Pancreas (tissue), 10 donors: ENCODE measurements around the gene PGM3. TPM values are rescaled to one million over a fixed set of nuclear protein-coding genes. Genes with fewer than 3 reads are reported as not detected.

ENCODE experiments used
- ATAC-seq, 4 donors: fragments of 200-7000 bp; cut with Tn5 transposase; one replicate each; pipeline versions ENCODE4 v1.8.0 to v1.9.1; 2020; ENCODE audit warnings: mild to moderate bottlenecking in 4 of 4, moderate library complexity in 4 of 4
- DNase-seq, 6 donors: peaks; one replicate each; pipeline ENCODE4 v3.0.0-alpha.2; 2020
- FAIRE-seq: peaks from 2 replicates; lab custom pipeline; 2012; peaks lifted over from hg19 to GRCh38; lab: Jason Lieb, UNC
- H3K27ac ChIP-seq, 4 donors: fragments of 200-600 bp; sonication (generic); 1 replicate in 3 of 4; 2 replicates in 1 of 4; pipeline versions ENCODE4 v1.5.0 to v1.8.0; 2020
- H3K27me3 ChIP-seq, 4 donors: fragments of 200-600 bp; one replicate each; pipeline ENCODE4 v1.8.0; 2021
- H3K36me3 ChIP-seq, 3 donors: fragments of 200-600 bp; sonication (generic) in 1 of 3; one replicate each; pipeline versions ENCODE4 v1.5.0 to v1.8.0; 2020 to 2021
- H3K4me1 ChIP-seq, 3 donors: fragments of 200-600 bp; one replicate each; pipeline ENCODE4 v1.8.0; 2021
- H3K4me3 ChIP-seq, 4 donors: fragments of 200-600 bp; sonication (generic) in 2 of 4; one replicate each; pipeline versions ENCODE4 v1.5.0 to v1.8.0; 2020 to 2021
- H3K9me3 ChIP-seq, 4 donors: fragments of 200-600 bp; one replicate each; pipeline ENCODE4 v1.8.0; 2021
- WGBS, 2 donors: extraction: QIAGEN DNeasy Blood & Tissue Kit; methylation state at CpG; one replicate each; pipeline ENCODE4 v1.1.7; 2013; 5-methylcytosine and 5-hydroxymethylcytosine counted together
- intact Hi-C, 3 donors: fragments of 100-400 bp; cut with DNase I; formaldehyde crosslinking; loops; one replicate each; pipeline versions ENCODE4 v1.11.1 to v1.14.2; 2022
- polyA plus RNA-seq, 2 donors: library from polyadenylated mRNA; stranded (reverse); fragments of 200-250 nt; gene quantifications; one replicate each; pipeline ENCODE4 v1.2.3, GENCODE V29; 2013
- total RNA-seq, 6 donors: library from RNA; stranded (reverse); fragmentation: NEBNext Ultra II Directional in 4 of 6; extraction: Animal tissue kit (Norgen Biotek cat#: 25700) in 4 of 6; gene quantifications; one replicate each; pipeline versions ENCODE4 v1.2.1 to v1.2.4, GENCODE V29; 2021 to 2023
- TF ChIP-seq, protein P1 (sequence below), 4 donors: fragments of 200-600 bp; sonication (generic) in 3 of 4; IDR thresholded peaks; one replicate each; pipeline versions ENCODE4 v1.5.0 to v1.8.0; 2021; ENCODE audit warnings: antibody characterized with exemption in 4 of 4
- donor health status: healthy with polysubstance abuse.
- donor health status: DM: no; HTN: no; CAD: no; lungs with moderate emphysema.
- donor health status: DM: no; HTN: no; CAD: no.
- donor health status: control.
- donor health status: control.
- donor health status: Bipolar disorder and iron deficiency.
- donor health status: DM: yes; HTN: yes; CAD: no.
- donor health status: DM: no; HTN: no; CAD: no.
- donor health status: DM: no; HTN: no; CAD: no.
- donor health status: DM: yes; HTN: yes; CAD: no.

The PGM3 gene
- total and polyA plus RNA-seq, 8 donors = 14.2 to 67.6 (median 49.7) TPM

DNA sequence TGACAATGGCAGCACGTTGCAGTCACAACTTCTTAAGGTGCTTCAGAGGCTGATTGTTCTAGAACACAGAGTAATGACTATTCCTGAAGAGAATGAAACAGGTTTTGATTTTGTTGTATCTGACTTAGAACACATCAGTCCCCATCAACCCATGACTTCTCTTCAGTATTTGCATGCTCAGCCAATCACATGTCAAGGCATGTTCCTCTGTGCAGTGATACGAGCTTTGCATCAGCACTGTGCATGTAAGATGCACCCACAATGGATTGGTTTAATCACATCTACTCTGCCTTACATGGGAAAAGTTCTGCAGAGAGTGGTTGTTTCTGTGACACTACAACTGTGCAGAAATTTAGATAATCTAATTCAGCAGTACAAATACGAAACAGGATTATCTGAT is 54.3 kb downstream of the PGM3 start:
- WGBS, 2 donors = 80 to 85% methylated on average over 3 of the region's 3 CpGs
- Histone ChIP-seq H3K4me3 (no peak overlapping the region), H3K9me3 (no peaks in the 10 kb centered on the region), H3K4me1 (no peaks in the 10 kb centered on the region), H3K36me3 (peaks cover 4 to 15% (median 5%) of the 10 kb centered on the region in 3 donors), H3K27me3 (no peaks in the 10 kb centered on the region), H3K27ac (no peak overlapping the region)
- FAIRE-seq (no peak), DNase-seq (no peak), ATAC-seq (no peak)
- intact Hi-C loops = no loop called here
- TF ChIP-seq, protein P1, sequence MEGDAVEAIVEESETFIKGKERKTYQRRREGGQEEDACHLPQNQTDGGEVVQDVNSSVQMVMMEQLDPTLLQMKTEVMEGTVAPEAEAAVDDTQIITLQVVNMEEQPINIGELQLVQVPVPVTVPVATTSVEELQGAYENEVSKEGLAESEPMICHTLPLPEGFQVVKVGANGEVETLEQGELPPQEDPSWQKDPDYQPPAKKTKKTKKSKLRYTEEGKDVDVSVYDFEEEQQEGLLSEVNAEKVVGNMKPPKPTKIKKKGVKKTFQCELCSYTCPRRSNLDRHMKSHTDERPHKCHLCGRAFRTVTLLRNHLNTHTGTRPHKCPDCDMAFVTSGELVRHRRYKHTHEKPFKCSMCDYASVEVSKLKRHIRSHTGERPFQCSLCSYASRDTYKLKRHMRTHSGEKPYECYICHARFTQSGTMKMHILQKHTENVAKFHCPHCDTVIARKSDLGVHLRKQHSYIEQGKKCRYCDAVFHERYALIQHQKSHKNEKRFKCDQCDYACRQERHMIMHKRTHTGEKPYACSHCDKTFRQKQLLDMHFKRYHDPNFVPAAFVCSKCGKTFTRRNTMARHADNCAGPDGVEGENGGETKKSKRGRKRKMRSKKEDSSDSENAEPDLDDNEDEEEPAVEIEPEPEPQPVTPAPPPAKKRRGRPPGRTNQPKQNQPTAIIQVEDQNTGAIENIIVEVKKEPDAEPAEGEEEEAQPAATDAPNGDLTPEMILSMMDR (IDR thresholded peaks at IDR 0.05) = no peak

GRCh38 chr6:83138118-83138722 is 54.8 kb downstream of the PGM3 start:
- ATAC-seq (no peak), FAIRE-seq (no peak), DNase-seq (no peak)
- H3K4me1 ChIP-seq = no peaks in the 10 kb centered on the region
- H3K36me3 ChIP-seq = peaks cover 4 to 15% (median 5%) of the 10 kb centered on the region in 3 donors
- TF ChIP-seq, protein P1 (IDR thresholded peaks at IDR 0.05) = no peak
- H3K9me3 ChIP-seq = no peaks in the 10 kb centered on the region
- 79 to 82% methylated on average over 5 of the region's 5 CpGs for WGBS, 2 donors
- H3K27me3 ChIP-seq = no peaks in the 10 kb centered on the region
- intact Hi-C loops = no loop called here
- H3K27ac ChIP-seq = no peak overlapping the region
- no peak overlapping the region for H3K4me3 ChIP-seq

GRCh38 chr6:83132121-83132520 is 60.9 kb downstream of the PGM3 start:
- Histone ChIP-seq H3K4me3 (no peak overlapping the region), H3K36me3 (peaks cover 0 to 55% (median 7%) of the 10 kb centered on the region in 3 donors), H3K27ac (no peak overlapping the region), H3K27me3 (no peaks in the 10 kb centered on the region), H3K4me1 (no peaks in the 10 kb centered on the region), H3K9me3 (no peaks in the 10 kb centered on the region)
- 85 to 92% methylated on average over 3 of the region's 3 CpGs for WGBS, 2 donors
- DNase-seq (no peak), FAIRE-seq (no peak), ATAC-seq (no peak)
- intact Hi-C loops = no loop called here
- TF ChIP-seq, protein P1 (IDR thresholded peaks at IDR 0.05) = no peak

DNA sequence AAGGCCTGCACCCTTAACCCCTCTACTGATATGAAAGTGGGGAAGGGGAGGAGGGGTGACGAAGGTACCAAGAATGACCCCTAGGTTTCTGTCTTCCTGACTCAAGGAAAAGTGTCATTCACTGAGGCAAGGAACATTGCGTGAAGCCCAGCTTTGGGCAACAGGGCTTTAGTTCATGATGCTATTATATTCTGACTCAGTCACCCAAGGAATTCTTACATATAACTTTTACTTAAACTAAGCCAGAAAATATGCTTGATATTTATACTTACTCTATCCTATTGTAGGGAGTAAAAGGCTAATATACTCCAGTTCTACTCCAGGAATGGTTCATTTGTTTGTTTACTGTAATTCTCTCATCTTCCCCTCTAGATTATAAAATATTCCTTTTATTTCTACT is 65.1 kb downstream of the PGM3 start:
- H3K27me3 ChIP-seq = no peaks in the 10 kb centered on the region
- DNase-seq = no peak
- FAIRE-seq = no peak
- H3K36me3 ChIP-seq = peaks cover 0 to 54% (median 20%) of the 10 kb centered on the region in 3 donors
- no peaks in the 10 kb centered on the region for H3K4me1 ChIP-seq
- intact Hi-C loops = no loop called here
- H3K4me3 ChIP-seq = no peak overlapping the region
- no peaks in the 10 kb centered on the region for H3K9me3 ChIP-seq
- no peak for ATAC-seq
- no peak overlapping the region for H3K27ac ChIP-seq
- TF ChIP-seq, protein P1 (IDR thresholded peaks at IDR 0.05) = no peak
- WGBS, 2 donors = 94 to 97% methylated on average over 2 of the region's 2 CpGs

- Histone ChIP-seq H3K27ac (no peak overlapping the region), H3K36me3 (peaks cover 0 to 54% (median 20%) of the 10 kb centered on the region in 3 donors), H3K27me3 (no peaks in the 10 kb centered on the region), H3K4me3 (no peak overlapping the region), H3K9me3 (no peaks in the 10 kb centered on the region), H3K4me1 (no peaks in the 10 kb centered on the region)
- ATAC-seq (no peak), FAIRE-seq (no peak), DNase-seq (no peak)
- intact Hi-C loops = no loop called here
- TF ChIP-seq, protein P1 (IDR thresholded peaks at IDR 0.05) = no peak
- WGBS, 2 donors = 78 to 83% methylated on average over 5 of the region's 5 CpGs
Observed at GRCh38 chr6:83127258-83127657, 65.8 kb downstream of the PGM3 start.
